HG02642 (cell line): ENCODE measurements around the gene SSRP1.

ENCODE experiments used
- ATAC-seq: cut with Tn5 transposase; IDR thresholded peaks from one replicate; pipeline ENCODE4 v1.9.1; 2021; ENCODE audit warnings: mild to moderate bottlenecking; ENCODE audit not compliant: unreplicated experiment, poor library complexity

The SSRP1 gene

DNA sequence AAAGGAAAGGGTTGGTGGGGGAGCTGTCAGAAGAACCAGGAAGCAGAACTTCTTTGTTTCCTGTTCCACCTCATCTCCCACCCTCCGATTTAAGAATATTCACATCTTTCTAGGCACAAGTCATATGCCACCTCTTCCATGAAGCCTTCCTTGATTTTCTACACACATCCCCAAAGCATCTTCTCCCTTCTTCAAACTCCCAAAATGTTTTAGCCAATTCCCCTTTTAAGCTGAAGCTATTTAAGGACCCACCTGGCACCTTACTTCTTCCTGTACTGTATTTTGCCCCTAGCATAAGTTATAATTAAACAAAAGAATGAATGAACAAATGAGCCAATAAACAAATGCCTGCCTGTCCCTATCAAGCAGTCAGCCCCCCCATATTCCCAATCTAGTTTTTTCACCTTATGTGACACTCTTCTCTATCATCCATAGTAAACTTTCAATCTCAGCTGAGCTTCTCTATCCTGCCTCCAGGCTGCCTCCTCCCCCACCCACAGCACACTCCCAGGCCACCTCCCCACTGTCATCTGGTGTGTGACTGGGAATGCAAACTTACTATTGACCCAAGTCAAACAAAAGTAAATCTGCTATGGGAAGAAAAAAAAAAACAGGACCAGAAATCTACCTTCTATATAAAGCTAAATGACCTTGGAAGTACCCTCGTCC is 14.8 kb downstream of the SSRP1 start:
- ATAC-seq = no peak

DNA sequence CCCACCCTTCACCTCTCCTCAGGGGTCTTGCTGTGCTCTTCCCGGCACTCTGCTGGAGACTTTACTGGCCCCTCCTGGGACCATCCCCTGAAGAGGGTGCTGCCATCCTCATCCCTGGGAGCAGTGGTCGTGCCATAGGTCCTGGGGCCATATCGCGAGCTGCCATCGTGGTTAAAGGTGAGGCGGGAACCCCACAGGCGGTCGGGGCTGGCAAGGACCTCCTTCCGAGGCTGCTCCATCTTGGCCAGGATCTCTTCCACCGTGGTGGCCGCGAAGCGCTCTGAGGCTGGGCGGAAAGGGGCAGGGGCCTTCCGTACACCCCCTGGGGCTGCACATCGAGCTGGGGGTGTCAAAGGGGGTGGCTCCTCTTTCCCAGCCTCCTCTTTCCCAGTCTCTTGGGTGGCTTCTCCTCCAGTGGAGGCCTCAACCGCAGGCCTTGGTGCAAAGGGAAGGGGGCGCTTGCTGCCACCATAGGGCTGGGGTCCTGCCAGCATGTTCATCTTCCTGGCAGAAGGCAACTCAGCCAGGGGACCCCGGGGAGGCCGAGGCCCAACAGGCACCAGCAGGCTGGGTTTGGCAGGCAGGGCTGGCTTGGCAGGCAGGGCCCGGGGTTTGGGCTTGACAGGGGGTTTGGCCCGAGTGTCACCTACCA is 15.5 kb downstream of the SSRP1 start:
- no peak for ATAC-seq

DNA sequence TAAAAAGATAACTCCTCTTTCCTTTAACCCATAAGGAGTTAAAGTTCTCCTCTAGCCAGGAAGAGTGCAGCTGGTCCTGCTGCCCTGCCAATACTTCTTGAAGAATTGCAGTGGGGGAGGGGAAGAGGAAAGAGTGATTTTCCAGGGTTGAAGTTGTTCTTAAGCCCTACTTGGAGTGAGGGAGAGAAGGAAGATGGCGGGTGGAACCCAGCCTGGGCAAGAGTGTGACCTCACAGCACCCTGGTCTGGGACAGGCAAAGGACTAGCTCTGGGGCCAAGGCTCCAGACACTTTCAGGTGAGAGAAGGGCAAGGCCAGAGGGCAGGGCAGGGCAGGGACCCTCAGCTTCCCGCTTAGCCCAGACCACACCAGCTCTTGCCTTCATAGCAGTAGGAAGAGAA is 17.5 kb downstream of the SSRP1 start:
- ATAC-seq = no peak

DNA sequence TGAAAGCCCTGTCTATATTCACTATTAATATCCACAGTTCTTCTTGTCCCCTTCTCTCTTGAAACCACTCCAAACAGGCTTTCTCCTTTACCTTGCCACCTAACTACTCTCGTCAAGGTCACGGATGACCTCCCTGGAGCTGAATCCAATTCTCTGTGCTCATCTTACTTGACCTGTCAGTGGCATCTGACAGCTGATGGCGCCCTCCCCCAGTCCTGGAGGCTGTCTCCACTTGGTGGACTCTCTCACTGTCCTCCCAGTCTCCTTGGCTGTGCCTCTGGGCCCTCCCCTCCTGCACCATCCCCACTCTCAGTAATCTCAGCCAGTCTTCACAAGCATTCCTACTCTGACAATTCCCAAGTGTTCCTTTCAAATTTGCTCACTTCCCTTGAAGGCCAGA is 19.7 kb downstream of the SSRP1 start:
- no peak for ATAC-seq

DNA sequence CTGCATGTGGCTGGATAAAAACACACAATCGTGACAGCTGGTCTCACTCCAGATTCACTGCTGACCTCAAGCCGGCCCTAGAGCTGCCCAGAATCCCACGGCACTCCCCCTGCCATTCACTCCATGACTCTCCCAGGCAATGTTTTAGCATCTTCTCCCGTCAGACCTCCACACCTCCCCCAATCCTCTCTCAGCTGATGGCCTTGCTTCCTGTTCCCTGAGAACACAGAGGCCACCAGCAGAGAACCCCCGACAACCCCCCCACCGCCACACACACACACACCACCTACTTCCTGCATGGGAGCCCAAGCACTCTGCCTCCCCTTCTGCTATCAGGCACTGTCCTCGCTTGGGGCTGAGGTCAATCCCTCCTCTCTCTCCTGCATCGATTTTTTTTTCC is 20.2 kb downstream of the SSRP1 start:
- no peak for ATAC-seq

DNA sequence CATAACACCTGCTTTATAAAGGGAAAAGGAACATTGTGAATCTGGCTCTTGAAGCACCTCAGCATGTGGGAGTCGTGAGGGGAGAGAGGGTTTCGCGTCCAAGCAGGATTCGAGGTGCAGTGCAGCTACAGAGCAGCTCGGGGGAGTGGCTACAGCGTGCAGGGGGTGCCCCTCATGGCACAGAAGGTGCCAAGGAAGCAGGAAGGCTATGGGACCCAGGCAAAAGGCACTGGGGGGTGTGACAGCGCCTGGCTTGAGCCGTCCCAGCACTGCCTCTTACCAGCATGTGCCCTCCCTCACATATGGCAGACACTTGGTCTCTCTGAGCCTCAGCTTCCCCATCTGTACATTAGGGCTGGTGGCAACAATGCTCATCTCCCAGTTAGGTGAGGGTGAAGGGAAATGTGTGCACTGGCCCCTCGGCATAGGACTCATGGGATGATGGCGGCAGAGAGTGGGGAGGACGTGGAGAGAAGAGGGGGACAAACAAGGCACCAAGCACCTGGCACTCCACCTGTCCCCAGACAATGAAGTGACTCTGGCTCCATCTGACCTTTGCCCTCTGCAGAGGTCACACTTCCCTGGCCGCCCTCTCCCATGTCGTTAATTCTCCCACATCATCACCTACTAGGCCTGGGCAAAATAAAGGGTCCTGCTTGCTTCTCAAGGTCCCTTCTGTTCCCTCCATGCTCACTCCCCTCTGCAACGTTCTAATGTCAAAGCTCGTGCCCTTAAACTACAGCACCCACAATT is 21.3 kb downstream of the SSRP1 start:
- no peak for ATAC-seq

DNA sequence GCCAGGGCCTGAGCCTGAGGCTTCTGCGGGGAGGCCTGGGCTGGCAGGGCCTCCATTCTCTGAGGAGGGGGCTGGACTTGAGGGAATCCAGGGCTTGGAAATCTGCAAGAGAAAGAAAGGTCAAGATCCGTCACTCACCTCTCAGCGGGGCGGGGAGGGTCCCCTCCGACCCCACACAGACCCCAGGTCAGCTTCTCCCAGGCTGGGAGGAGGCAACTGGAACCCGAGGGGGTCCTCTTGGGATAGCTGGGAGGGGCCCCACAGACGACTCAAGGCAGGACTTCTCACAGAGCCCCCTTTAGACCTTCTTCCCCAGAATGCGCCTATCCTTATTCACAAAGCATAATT is 21.9 kb downstream of the SSRP1 start:
- no peak for ATAC-seq

DNA sequence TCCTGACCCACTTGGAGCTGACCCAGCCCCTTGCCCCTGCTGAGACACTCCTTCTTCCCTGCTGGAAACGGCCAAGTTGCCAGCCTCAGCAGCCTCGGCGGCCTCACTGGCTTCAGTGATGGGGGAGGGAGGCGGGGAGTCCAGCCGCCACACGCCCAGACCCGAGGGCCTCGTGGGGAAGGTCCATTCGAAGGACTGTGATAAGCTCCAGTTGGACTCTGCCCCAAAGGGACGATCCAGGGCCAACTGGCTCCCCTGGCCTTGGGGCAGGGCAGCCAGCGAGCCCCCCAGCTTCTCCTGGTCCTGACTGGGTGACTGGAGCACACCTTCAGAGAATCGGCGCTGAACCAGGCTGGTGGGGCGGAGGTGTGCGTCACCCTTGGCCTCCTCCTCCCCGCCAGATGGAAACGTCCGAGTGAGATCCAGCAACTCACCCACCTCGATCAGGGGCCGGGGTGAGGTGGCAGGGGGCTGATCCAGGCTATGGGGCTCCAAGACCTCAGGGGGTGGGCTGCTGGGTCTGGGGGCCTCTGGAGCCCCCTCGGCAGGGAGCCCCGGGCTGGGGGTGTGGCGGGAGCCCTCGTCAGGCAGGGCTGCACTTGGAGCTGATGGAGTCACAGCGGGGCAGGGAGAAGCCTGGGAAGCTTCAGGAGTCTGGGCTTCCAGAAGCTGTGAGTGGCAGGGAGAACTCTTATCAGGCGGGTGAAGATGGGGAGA is 22.5 kb downstream of the SSRP1 start:
- ATAC-seq = no peak

DNA sequence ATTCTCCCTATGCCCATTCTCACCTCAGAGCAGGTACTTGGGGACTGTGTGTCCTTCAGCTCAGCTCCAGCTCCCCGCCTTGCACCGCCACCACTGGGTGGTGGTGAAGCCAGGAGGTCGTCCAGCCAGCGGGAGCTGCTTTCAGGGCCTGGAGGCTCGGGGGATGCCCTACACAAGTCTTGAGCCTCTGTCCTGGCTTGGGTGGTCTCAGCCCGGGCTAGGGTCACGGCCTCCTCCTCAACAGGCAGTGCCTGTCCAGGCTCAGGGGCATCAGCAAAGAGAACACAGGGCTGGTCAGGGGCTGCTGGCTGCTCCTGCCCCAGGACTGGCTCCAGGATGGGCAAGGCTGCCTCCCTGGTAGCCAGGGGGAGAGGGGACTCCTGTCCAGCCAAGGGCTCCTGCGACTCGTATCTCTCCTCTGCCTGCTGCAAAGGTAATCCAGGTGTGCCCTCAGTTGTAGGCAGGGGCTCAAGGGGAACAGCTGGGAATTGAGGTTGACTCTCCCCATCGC is 23.1 kb downstream of the SSRP1 start:
- no peak for ATAC-seq

DNA sequence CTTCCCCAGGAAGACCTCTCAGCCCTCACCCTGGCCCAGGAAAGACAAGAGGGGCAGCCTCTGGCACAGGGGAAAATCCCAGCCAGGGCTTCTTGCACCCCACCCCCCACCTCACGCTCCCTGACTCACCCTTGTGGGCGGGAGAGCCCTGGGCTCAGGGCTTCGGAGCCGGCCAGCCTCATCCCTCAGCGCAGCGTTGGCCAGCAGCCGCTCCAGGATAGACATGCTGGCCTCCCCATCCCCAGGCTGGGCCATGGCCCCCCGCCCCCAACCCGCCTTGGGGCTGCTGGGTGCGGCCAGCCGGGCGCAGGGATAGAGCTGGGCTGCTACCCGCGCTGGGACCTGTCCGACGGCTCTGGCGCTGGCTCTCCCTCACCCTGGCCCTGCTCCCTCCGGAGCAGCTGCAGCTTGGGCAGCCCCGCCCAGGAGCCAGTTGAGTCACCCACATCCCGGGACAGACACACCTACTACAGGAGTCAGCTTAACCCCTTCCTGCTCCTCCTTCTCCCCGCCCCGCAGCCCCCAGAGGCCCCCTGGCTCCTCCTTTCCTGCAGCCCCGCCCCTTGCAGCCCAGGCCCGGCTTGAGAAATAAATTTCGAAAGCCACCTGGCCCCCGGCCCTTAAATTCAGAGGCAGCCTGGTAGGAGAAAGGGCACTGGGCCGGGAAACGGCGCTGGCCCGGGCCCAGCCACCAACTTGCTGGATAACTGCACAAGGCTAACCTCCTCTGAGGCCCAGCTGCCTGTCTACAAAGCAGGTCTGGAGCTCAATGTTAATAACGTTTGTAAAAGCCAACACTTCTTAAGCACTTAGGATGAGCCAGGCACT is 24.4 kb downstream of the SSRP1 start:
- peak; percentile 98 for ATAC-seq

DNA sequence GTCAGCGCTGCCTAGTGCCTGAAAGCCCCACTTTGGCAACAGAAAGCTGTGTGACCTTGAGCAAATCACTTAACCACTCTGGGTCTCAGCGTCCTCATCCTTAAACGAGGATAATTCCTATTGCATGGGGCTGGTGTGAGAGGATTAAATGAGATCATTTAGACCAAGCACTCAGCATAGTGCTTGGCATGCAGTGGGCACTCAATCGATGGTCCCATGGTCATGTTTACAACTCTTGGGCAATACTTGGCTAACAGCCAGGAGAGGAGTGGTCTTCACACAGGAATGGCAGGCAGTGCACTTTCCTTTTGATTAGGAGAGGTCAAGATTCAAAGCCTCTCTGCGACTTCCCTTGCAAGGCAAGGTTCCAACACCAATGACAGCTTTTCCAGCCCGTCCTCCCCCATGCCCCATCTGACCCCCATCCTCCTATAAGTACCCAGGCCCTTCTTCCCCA is 25.0 kb downstream of the SSRP1 start:
- no peak for ATAC-seq

DNA sequence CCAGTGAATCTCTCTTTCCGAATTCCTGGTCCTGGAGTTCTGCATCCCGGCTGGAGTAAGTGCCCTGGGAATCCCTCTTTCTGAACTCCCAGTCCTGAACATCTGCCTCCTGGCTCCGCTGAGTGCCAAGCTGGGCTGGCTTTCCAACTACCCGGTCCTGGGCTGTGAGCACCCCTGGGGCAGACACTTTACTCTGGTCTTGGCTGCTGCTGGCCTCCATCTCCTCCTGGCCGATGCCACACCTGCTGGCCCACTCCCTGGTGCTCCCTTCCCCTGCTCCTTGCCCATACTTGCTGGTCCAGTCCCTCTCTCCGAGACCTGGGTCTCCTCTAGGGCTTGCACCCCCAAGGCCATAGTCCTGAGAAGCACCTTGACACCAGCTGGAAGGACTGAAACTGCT is 25.6 kb downstream of the SSRP1 start:
- no peak for ATAC-seq

DNA sequence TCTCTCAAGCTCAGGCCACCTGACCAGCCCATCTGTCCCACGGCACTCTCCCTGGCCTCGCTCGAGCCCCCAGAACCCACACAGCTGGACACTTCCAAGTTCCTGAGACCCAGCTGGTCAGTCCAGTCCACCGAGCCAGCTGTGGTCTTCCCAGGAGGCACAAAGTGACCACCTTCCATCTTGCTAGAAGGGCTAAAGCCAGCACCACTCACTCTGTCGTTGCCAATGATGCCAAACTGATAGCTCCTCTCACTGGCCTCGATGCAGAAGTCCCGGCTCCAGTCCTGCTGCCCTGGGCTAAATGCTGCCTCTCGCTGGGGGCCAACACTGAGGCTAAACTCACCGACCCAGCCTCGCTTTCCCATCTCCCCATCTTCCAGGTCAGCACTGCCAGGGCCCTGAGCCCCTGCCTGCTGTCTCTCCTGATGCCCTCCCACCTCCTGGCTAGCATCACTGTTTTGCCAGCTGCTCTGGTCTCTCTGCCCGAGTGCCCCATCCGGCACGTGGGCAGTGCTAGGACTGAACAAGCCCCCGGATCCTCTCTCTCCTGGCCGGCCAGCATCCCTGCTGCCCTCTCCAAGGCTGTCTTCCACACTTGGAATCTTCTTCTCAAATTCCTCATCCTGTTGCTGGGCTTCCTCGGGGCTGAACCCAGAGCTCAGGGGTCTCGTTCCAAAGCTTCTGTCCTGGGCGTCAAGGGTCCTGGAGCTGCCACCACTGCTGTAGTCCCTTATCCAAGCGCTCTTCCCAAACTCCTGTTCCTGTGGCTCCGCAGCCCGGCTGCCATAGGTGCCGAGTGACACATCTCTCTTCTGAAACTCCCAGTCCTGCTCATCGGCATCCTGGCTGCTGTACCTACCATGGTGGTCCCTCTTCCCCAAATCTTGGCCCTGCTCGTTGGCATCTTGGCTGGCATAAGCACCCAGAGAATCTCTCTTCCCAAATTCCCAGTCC is 26.3 kb downstream of the SSRP1 start:
- ATAC-seq = no peak

DNA sequence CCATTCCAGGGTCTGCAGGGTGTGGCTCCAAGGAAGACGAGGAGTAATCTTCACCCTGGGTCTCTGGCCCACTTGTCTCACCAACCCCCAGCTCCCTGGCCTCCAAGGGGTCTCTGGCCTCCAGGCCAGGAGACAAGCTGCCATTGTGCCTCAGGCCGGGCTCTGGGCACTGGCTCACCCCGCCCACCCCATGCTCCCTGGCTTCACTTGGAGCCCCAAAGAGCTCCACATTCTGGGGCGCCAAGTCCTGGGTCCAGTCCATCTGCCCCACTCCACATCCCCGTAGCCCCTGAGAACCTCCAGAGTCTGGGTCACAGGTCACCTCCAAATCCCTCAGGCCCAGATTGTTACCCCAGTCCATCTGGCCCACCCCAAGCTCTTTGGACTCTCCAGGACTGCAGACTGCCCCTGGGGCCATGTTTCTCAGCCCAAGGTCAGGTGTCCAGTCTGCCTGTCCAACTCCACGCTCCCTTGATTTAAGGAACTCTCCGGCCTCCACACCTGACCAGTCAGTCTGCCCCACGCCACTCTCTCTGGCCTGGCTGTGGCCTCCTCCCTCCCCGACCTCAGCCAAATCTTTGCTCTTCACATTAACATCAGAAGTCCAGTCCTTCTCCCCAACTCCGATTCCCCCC is 27.1 kb downstream of the SSRP1 start:
- ATAC-seq = no peak

DNA sequence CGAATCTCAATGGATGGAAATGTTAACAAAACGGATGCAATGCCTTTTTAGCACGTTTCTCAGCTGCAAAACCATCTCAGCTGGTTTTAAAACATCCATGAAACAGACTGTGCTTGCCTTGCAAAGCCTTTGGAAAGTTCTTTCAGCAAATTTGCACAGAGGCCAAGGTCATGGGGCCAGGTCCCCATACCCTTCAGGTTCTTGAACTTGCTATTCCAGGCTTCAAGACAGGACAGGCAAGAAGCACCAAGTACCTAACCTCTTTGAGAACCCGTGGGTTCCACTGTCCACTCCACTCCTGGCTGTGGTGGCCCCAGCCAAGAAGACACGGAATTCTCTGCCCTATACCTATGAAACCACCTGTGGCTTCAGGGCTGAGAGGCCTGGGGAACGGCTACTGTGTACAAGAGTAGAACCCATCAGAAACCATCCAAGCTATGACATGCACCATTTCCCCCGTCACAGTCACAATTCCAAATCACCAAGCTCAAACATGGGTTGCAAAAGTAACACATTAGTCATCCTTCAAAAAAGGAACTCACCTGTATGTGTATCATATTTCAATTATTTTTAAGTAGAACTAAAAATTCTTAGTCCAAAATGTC is 27.9 kb downstream of the SSRP1 start:
- no peak for ATAC-seq

DNA sequence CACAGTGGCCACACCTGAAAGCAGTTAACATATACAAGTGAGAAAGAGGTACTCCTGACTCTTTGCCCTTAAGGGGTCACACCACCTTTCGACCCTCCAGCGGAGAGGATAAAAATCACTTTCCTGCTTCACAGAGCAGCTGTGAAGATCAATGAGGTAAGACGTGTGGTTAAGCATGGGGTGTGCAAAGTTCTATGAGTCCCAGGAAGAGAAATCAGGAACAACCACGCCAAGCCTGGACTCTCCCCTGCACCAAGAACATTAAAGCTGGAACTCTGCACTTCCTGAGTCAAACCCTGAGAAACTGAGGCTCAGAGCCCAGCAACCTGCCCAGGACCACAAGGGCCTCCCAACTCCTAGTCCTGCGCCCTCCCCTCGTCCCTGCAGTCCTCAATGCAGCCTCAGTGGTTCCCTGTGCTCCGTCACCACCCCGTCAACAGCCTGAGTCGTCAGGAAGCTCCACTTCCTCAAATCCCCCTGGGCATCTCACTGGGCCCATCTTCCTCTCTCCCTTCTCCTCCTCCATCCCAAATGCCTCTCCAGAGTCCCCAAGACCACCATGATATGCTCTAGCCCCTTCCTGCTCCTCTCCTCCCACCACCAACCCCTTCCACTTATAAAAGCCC is 28.6 kb downstream of the SSRP1 start:
- ATAC-seq = no peak

DNA sequence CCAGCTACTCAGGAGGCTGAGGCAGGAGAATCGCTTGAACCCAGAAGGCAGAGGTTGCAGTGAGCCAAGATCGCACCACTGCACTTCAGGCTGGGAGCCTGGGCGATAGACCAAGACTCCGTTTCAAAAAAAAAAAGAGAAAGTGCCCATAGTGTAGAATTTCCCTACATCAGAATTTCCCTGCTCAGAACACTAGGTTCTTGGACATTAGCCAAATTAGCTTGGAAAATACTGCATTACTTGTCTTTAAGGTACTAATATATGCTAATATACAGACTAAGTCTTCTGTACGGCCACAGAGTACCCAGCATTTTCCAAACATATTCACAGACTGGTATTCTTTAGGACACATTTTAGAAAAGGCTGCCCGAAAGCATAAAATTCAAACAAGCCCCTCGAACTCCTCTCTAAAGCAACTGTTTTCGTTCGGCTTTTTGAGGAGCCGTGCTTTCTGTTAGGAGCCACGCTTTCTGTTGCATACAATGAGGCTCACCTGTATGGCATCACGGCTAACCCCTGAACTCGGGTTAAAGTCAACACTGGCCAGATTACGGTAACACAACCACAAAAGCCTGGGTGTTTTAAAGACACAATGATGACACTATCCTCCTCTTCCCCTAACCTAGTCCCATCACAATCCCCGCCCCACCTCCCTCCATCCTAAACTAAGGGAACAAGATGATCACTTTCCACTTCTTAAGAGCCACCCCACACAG is 29.4 kb downstream of the SSRP1 start:
- no peak for ATAC-seq
